GM19397 (cell line): ENCODE results near the gene DONSON.

ENCODE experiments used
- ATAC-seq: cut with Tn5 transposase; IDR thresholded peaks from one replicate; pipeline ENCODE4 v1.9.1; 2021; ENCODE audit warnings: mild to moderate bottlenecking, moderate library complexity; ENCODE audit not compliant: unreplicated experiment

The DONSON gene

DNA sequence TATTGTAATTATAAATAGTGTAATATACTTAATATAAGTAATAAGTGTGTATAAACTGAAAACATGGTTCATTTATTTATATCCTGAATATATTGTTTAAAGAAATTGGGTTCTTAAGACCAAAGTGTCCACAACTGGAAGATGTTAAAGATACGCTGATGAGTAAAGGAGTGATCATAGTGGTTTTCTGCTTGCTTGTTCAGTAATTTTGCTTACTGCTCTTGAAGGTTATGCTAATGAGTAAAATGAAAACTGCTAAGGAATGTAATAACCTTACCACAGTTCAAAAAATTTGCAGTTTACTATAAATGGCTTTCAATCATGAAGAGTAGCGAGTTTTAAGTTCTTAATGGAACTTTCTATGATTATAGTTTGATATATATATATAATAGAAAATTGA lies 22.0 kb downstream of the DONSON start:
- ATAC-seq: no peak

DNA sequence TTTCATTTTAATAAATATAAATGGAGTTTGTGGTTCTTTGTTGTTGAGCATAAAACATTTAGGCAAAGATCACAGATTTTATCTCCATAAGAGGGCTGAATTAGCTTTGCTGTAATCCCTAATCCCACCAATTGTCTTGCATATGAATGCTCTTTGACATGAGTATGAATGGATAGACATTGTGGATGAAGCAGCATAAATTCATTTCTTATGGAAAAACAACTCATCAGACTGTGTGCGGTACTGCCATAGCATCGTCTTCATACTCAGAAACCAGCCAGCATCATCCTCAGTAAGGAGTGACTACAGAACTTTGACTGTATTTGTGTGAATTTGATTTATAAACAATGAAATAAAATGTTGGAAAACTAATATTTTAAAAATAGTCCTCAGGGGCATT lies 26.1 kb downstream of the DONSON start:
- ATAC-seq: no peak

- no peak for ATAC-seq
These were observed 27.1 kb downstream of the DONSON start for GRCh38 chr21:33561373-33561772.

DNA sequence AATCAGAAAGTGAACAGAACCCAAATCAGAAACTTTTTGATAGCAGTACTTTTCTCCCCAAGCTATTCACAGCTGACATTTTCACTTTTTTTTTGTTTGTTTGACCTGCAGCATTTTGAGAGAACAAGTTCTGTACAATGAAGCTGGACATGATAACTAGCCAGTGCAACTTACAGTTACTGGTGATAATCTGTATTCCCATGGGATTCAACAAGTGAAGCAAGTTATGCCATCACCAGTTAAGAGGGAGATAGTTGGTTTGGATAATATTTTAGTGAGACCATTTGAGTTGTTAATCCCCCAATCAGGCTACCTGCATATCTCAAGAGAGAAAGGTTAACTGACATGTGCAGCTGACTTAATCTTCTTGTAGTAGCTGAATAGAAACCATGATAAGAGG lies 27.5 kb downstream of the DONSON start:
- ATAC-seq: no peak

DNA sequence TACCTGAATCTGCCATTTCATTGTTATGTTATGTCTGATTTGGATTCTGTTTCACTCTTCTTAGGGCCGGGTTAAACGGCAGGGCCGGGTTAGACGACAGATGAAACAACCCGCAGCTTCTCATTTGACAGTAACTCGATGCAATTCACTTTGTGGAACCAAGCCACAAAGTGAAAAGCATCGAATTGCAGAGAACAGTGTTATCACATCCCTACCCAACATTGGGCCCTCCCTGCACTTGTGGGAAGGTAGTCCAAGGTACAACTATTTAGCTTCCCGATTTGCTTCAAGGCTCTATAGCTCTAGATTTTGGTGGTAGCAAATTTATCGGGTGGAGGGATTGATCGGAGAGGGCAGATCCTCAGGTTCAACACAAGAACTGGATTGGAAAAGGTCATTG lies 28.7 kb downstream of the DONSON start:
- ATAC-seq: no peak

- ATAC-seq: no peak
These were observed 29.6 kb downstream of the DONSON start for GRCh38 chr21:33558777-33559421.

GRCh38 chr21:33557447-33557846 lies 31.0 kb downstream of the DONSON start:
- no peak for ATAC-seq

- ATAC-seq: no peak
These were observed 33.5 kb downstream of the DONSON start for GRCh38 chr21:33554982-33555344.

DNA sequence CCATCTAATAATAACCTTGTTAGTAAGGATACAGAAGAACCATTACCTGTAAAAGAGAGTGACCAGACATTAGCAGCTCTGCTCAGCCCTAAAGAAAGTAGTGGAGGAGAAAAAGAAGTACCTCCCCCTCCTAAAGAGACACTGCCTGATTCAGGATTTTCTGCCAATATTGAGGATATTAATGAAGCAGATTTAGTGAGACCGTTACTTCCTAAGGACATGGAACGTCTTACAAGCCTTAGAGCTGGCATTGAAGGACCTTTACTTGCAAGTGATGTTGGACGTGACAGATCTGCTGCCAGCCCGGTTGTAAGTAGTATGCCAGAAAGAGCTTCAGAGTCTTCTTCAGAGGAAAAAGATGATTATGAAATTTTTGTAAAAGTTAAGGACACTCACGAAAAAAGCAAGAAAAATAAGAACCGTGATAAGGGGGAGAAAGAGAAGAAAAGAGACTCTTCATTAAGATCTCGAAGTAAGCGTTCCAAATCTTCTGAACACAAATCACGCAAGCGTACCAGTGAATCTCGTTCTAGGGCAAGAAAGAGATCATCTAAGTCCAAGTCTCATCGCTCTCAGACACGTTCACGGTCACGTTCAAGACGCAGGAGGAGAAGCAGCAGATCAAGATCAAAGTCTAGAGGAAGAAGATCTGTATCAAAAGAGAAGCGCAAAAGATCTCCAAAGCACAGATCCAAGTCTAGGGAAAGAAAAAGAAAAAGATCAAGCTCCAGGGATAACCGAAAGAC lies 34.1 kb downstream of the DONSON start:
- no peak for ATAC-seq

DNA sequence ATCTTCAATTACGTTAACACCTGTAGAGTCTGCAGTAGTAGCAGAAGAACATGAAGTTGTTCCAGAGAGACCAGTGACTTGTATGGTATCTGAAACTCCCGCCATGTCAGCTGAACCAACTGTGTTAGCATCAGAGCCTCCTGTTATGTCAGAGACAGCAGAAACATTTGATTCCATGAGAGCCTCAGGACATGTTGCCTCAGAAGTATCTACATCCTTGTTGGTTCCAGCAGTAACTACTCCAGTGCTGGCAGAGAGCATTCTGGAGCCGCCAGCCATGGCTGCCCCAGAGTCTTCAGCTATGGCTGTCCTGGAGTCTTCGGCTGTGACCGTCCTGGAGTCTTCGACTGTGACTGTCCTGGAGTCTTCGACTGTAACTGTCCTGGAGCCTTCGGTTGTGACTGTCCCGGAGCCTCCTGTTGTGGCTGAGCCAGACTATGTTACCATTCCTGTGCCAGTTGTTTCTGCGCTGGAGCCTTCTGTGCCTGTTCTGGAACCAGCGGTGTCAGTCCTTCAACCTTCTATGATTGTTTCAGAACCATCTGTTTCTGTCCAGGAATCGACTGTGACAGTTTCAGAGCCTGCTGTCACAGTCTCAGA lies 35.4 kb downstream of the DONSON start:
- no peak for ATAC-seq

- no peak for ATAC-seq
These were observed 36.1 kb downstream of the DONSON start for GRCh38 chr21:33552093-33552998.

GRCh38 chr21:33551664-33552063 lies 36.8 kb downstream of the DONSON start:
- no peak for ATAC-seq

- ATAC-seq: no peak
These were observed 37.5 kb downstream of the DONSON start for GRCh38 chr21:33550772-33551660.

DNA sequence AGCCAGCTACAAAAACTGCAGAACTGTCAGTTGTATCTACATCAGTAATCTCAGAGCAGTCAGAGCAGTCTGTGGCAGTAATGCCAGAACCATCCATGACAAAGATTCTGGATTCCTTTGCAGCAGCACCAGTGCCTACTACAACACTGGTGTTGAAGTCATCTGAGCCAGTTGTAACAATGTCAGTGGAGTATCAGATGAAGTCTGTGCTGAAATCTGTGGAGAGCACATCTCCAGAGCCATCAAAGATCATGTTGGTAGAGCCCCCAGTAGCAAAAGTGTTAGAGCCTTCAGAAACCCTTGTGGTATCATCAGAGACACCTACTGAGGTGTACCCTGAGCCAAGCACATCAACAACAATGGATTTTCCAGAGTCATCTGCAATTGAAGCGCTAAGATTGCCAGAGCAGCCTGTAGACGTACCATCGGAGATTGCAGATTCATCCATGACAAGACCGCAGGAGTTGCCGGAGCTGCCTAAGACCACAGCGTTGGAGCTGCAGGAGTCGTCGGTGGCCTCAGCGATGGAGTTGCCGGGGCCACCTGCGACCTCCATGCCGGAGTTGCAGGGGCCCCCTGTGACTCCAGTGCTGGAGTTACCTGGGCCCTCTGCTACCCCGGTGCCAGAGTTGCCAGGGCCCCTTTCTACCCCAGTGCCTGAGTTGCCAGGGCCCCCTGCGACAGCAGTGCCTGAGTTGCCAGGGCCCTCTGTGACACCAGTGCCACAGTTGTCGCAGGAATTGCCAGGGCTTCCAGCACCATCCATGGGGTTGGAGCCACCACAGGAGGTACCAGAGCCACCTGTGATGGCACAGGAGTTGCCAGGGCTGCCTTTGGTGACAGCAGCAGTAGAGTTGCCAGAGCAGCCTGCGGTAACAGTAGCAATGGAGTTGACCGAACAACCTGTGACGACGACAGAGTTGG lies 38.4 kb downstream of the DONSON start:
- ATAC-seq: no peak

DNA sequence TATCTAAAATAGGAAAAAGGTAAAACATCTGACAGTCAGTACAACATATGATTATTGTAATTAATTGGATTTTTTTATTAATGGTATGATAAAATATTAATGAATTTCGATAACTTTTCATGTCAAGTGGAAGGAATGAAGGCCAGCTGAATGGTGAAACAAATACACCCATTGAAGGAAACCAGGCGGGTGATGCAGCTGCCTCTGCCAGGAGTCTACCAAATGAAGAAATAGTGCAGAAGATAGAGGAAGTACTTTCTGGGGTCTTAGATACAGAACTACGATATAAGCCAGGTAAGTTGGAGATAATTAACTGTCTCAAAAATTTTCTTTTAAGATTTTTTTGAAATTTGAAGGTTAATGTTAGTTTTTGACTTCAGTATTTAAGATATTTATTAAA lies 42.4 kb downstream of the DONSON start:
- ATAC-seq: no peak

DNA sequence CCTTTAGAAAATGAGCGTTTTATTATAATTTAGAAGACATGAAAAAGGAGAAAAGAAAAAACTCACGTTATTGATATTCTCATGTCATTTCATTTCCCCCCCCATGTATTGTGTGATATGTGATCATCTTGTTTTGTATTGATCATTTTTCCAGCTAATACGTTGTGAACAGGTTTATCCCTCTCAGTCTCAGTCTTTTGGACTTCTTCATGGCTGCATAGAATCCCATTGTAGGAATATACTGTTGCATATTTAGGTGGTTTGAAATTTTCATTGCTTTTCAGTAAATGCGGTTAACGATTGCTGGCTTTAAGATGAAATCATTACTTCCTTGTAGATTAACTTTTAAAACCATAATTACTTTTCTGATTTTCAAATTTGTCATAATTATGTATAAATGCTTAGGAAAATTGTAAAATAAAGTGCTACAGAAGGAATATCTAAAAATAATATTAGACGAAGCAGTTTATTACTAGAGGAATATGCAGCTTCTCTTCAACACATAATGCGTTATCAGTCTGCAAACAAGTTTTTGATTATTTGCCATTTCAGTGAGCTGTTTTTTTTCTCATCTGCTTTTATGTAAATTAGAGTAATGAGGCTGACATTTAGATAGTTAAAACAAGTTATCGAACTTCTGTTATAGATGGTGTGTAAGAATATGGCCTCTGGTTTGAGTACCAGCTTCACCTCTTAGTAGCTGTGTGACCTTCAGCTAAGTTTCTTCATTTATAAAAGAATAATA lies 43.9 kb downstream of the DONSON start:
- no peak for ATAC-seq

DNA sequence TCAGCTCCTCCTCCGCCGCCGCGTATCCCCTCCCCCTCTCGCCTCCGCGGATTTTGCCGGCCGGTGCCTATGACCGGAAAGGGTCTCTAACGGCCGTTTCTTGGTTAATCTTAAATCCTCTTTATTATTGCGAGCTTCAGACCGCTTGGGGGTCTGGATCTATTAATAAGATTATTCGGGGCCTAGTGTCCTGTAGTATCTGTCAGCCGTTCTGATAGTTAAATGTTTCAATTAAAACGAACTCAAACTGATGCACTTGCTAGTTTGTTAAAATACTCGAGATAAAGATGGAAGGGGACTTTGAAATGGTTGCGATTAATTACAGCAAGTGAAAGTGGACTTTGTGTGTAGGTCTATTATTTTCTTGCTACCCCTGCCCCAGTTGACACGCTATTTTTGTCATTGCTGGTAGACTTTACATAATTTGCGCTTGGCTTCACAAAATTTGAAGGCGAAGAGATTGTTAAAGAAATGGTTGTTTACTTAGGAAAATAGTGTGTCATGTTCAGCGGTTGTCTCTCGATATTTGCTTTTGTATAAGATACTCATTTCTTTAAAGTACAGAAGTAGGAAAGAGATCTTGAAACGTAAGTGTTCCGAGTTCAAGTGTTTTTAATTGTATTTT lies 44.9 kb downstream of the DONSON start:
- peak; percentile 15 for ATAC-seq
